ENCODE measurements around the gene RBM19.

The RBM19 gene

GRCh38 chr12:113782873-113783272 is 183.3 kb downstream of the RBM19 start:
- Histone ChIP-seq H3K4me1 (ENCODE audit: control insufficient read depth, low read depth, low read length) (peaks cover 13% of the 10 kb centered on the region), H3K36me3 (ENCODE audit: control insufficient read depth, low read depth, low read length) (no peaks in the 10 kb centered on the region), H3K27ac (ENCODE audit: low read length) (no peak overlapping the region), H3K4me3 (ENCODE audit: low read length) (no peak overlapping the region), H3K9ac (ENCODE audit: low read length) (no peak overlapping the region), H3K27me3 (ENCODE audit: control insufficient read depth, insufficient read depth, low read length) (no peaks in the 10 kb centered on the region), H3K9me3 (ENCODE audit: control insufficient read depth, low read depth, low read length) (no peaks in the 10 kb centered on the region)

GRCh38 chr12:113781415-113782198 is 184.5 kb downstream of the RBM19 start:
- Histone ChIP-seq H3K27me3 (ENCODE audit: control insufficient read depth, insufficient read depth, low read length) (no peaks in the 10 kb centered on the region), H3K9ac (ENCODE audit: low read length) (no peak overlapping the region), H3K27ac (ENCODE audit: low read length) (no peak overlapping the region), H3K9me3 (ENCODE audit: control insufficient read depth, low read depth, low read length) (no peaks in the 10 kb centered on the region), H3K4me3 (ENCODE audit: low read length) (no peak overlapping the region), H3K4me1 (ENCODE audit: control insufficient read depth, low read depth, low read length) (peaks cover 13% of the 10 kb centered on the region), H3K36me3 (ENCODE audit: control insufficient read depth, low read depth, low read length) (no peaks in the 10 kb centered on the region)

DNA sequence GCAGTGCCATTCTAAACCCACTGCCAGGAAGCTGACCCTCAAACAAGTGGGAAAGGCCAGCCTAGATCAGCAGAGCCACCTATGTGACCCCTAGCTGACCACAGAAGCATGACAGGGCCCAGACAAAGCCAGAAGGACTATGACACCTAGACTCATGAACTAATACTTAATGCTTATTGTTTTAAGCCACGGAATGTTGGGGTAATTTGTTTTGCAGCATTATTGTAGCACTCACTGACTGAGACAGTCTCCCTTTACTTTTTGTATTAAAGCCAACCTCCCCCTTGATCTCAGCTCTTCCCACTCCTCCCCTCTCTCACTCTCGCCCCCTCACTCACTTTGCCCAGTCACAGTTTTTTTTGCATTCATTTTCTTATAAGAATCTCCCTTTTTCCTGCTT is 186.4 kb downstream of the RBM19 start:
- Histone ChIP-seq H3K27ac (ENCODE audit: low read length) (no peak overlapping the region), H3K4me3 (ENCODE audit: low read length) (no peak overlapping the region), H3K27me3 (ENCODE audit: control insufficient read depth, insufficient read depth, low read length) (no peaks in the 10 kb centered on the region), H3K9ac (ENCODE audit: low read length) (no peak overlapping the region), H3K36me3 (ENCODE audit: control insufficient read depth, low read depth, low read length) (no peaks in the 10 kb centered on the region), H3K9me3 (ENCODE audit: control insufficient read depth, low read depth, low read length) (no peaks in the 10 kb centered on the region), H3K4me1 (ENCODE audit: control insufficient read depth, low read depth, low read length) (peaks cover 13% of the 10 kb centered on the region)

DNA sequence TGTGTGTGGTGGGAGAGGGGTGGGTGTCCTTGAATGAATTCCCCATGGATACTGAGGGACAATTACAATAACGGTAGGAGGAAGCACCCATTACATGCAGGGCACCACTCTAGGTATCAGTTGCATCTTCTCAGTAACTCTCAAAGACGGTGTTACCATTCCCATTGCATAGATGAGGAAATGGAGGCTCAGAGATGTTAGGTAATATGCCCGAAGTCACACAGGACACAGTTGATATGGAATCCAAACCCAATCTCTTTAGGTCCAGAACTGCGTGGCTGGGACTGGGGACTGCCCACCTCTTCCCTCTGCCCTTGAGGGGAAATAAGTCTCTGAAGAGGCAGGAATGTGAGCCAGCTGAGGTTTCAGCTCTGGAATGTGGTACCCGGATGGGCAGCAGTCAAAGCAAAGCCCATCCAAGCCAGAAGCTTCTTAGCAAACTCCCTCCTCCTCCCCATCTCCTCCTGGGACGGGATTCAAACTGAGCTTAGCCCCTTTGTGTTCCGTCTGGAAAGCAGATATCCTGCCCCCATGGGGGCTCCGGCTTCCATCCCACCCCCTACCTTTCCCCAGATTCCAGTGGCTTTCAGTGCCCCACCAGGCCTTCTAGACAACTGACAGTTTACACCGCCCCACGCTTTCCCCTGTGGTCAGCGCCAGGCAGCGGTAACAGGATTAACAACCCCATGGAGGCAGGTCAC is 187.5 kb downstream of the RBM19 start:
- H3K9me3 ChIP-seq (ENCODE audit: control insufficient read depth, low read depth, low read length) = no peaks in the 10 kb centered on the region
- no peak overlapping the region for H3K9ac ChIP-seq (ENCODE audit: low read length)
- H3K36me3 ChIP-seq (ENCODE audit: control insufficient read depth, low read depth, low read length) = no peaks in the 10 kb centered on the region
- H3K27ac ChIP-seq (ENCODE audit: low read length) = no peak overlapping the region
- H3K4me1 ChIP-seq (ENCODE audit: control insufficient read depth, low read depth, low read length) = peaks cover 13% of the 10 kb centered on the region
- no peaks in the 10 kb centered on the region for H3K27me3 ChIP-seq (ENCODE audit: control insufficient read depth, insufficient read depth, low read length)
- H3K4me3 ChIP-seq (ENCODE audit: low read length) = no peak overlapping the region

- Histone ChIP-seq H3K27me3 (ENCODE audit: control insufficient read depth, insufficient read depth, low read length) (no peaks in the 10 kb centered on the region), H3K36me3 (ENCODE audit: control insufficient read depth, low read depth, low read length) (no peaks in the 10 kb centered on the region), H3K4me1 (ENCODE audit: control insufficient read depth, low read depth, low read length) (peaks cover 9% of the 10 kb centered on the region), H3K9ac (ENCODE audit: low read length) (no peak overlapping the region), H3K4me3 (ENCODE audit: low read length) (no peak overlapping the region), H3K9me3 (ENCODE audit: control insufficient read depth, low read depth, low read length) (no peaks in the 10 kb centered on the region), H3K27ac (ENCODE audit: low read length) (no peak overlapping the region)
Observed at GRCh38 chr12:113777751-113778150, 188.4 kb downstream of the RBM19 start.

DNA sequence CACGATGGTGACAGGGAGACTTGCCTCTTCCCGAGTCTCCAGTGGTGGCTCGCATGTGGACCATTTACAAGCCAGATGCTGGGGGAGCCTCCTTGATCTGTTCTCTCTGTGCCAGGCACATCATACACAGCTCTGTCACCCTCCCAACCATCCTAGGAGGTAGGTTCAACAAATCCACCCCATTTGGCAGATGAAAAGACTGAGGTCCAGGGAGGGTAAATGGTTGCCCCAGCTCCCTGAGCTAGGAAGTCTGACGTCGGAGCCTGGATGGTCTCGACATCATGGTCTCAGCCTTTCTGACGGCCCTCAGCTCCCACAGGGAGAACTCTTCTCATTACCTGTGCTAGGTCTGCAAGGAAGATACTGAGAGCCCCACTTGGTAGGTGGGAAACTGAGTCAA is 189.6 kb downstream of the RBM19 start:
- H3K27ac ChIP-seq (ENCODE audit: low read length) = no peak overlapping the region
- H3K27me3 ChIP-seq (ENCODE audit: control insufficient read depth, insufficient read depth, low read length) = no peaks in the 10 kb centered on the region
- H3K9ac ChIP-seq (ENCODE audit: low read length) = no peak overlapping the region
- no peak overlapping the region for H3K4me3 ChIP-seq (ENCODE audit: low read length)
- H3K36me3 ChIP-seq (ENCODE audit: control insufficient read depth, low read depth, low read length) = no peaks in the 10 kb centered on the region
- H3K4me1 ChIP-seq (ENCODE audit: control insufficient read depth, low read depth, low read length) = peaks cover 9% of the 10 kb centered on the region
- no peaks in the 10 kb centered on the region for H3K9me3 ChIP-seq (ENCODE audit: control insufficient read depth, low read depth, low read length)

GRCh38 chr12:113774526-113774925 is 191.6 kb downstream of the RBM19 start:
- Histone ChIP-seq H3K4me1 (ENCODE audit: control insufficient read depth, low read depth, low read length) (peaks cover 9% of the 10 kb centered on the region), H3K4me3 (ENCODE audit: low read length) (no peak overlapping the region), H3K27ac (ENCODE audit: low read length) (no peak overlapping the region), H3K9me3 (ENCODE audit: control insufficient read depth, low read depth, low read length) (no peaks in the 10 kb centered on the region), H3K36me3 (ENCODE audit: control insufficient read depth, low read depth, low read length) (no peaks in the 10 kb centered on the region), H3K27me3 (ENCODE audit: control insufficient read depth, insufficient read depth, low read length) (no peaks in the 10 kb centered on the region), H3K9ac (ENCODE audit: low read length) (no peak overlapping the region)

DNA sequence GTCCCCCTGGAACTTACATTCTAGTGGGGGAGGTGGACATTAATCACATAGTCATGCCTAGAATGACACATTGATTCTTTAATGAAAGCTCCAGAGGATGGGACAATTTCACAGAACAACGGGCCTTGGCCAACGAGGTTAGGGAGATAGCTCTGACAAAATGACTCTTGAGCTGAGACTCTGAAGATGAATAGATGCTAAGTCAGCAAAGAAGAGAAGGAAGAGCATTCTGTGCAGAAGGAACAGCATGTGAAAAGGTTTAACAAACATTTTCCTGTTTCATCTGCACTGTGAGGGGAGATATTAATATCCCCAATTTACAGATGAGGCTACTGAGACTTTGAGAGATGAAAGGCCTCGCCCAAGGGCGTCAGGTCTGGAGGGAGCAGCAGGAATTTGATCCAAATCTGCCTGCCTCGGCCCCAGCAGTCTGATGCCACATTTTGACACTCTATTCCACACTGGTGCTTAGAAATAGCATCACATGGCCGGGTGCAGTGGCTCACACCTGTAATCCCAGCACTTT is 193.6 kb downstream of the RBM19 start:
- Histone ChIP-seq H3K4me3 (ENCODE audit: low read length) (no peak overlapping the region), H3K27ac (ENCODE audit: low read length) (no peak overlapping the region), H3K27me3 (ENCODE audit: control insufficient read depth, insufficient read depth, low read length) (no peaks in the 10 kb centered on the region), H3K9me3 (ENCODE audit: control insufficient read depth, low read depth, low read length) (no peaks in the 10 kb centered on the region), H3K4me1 (ENCODE audit: control insufficient read depth, low read depth, low read length) (no peaks in the 10 kb centered on the region), H3K9ac (ENCODE audit: low read length) (no peak overlapping the region), H3K36me3 (ENCODE audit: control insufficient read depth, low read depth, low read length) (no peaks in the 10 kb centered on the region)

DNA sequence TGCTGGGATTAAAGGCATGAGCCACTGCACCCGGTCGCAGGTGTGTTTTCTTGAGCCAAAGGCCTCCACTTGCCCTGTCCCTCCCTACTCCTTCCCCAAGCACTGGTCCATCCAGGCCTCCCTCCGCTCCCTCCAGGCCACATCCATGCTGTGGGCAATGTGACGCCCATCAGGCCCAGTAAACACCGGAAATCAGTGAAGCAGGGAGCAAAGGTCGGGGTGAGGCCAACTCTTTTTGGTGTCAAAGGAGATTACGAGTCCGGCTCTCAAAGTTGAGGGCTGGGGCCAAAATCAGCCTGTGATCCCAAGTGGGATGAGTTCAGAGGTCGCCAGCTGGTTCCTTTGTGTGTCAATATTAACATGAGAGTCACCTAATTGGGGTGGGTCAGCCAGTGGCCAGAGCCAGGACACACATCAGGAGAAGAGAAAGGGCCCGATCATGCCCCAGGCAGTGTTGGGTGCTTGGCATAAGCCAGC is 195.7 kb downstream of the RBM19 start:
- Histone ChIP-seq H3K36me3 (ENCODE audit: control insufficient read depth, low read depth, low read length) (no peaks in the 10 kb centered on the region), H3K4me1 (ENCODE audit: control insufficient read depth, low read depth, low read length) (no peaks in the 10 kb centered on the region)

DNA sequence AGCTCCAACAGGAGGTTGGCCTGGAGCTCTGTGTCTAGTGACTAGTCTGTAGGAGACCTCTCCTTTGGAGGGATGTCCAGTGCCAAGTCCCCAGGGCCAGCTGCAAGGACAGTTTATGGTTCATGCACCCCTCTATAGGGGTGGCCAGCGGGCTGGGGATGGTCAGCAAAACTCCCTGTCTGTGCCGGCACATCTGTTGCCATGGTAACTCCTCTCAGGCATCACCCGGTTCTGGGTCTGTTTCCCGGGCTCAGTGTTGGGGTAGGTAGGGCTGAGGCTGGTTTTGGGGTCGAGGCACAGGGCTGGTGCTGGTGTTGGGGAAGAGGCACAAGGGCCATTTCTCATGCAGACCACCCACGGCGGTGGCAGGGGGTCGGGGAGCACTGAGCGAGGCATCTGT is 196.8 kb downstream of the RBM19 start:
- no peak overlapping the region for H3K27ac ChIP-seq (ENCODE audit: low read length)
- no peak overlapping the region for H3K9ac ChIP-seq (ENCODE audit: low read length)
- no peaks in the 10 kb centered on the region for H3K27me3 ChIP-seq (ENCODE audit: control insufficient read depth, insufficient read depth, low read length)
- H3K4me3 ChIP-seq (ENCODE audit: low read length) = no peak overlapping the region
- no peaks in the 10 kb centered on the region for H3K4me1 ChIP-seq (ENCODE audit: control insufficient read depth, low read depth, low read length)
- H3K9me3 ChIP-seq (ENCODE audit: control insufficient read depth, low read depth, low read length) = no peaks in the 10 kb centered on the region
- no peaks in the 10 kb centered on the region for H3K36me3 ChIP-seq (ENCODE audit: control insufficient read depth, low read depth, low read length)

More for the DNA sequence above, 195.7 kb downstream of the RBM19 start:
- H3K9ac ChIP-seq (ENCODE audit: low read length) = no peak overlapping the region
- no peak overlapping the region for H3K4me3 ChIP-seq (ENCODE audit: low read length)
- no peak overlapping the region for H3K27ac ChIP-seq (ENCODE audit: low read length)
- no peaks in the 10 kb centered on the region for H3K9me3 ChIP-seq (ENCODE audit: control insufficient read depth, low read depth, low read length)
- H3K27me3 ChIP-seq (ENCODE audit: control insufficient read depth, insufficient read depth, low read length) = no peaks in the 10 kb centered on the region

- no peaks in the 10 kb centered on the region for H3K4me1 ChIP-seq (ENCODE audit: control insufficient read depth, low read depth, low read length)
Observed at GRCh38 chr12:113768850-113769249, 197.3 kb downstream of the RBM19 start.

More at GRCh38 chr12:113768850-113769249, 197.3 kb downstream of the RBM19 start:
- Histone ChIP-seq H3K9ac (ENCODE audit: low read length) (no peak overlapping the region), H3K36me3 (ENCODE audit: control insufficient read depth, low read depth, low read length) (no peaks in the 10 kb centered on the region), H3K27ac (ENCODE audit: low read length) (no peak overlapping the region), H3K27me3 (ENCODE audit: control insufficient read depth, insufficient read depth, low read length) (no peaks in the 10 kb centered on the region), H3K4me3 (ENCODE audit: low read length) (no peak overlapping the region), H3K9me3 (ENCODE audit: control insufficient read depth, low read depth, low read length) (no peaks in the 10 kb centered on the region)
